ENCODE results near the gene TICAM1. TPM values are rescaled to one million over a fixed set of nuclear protein-coding genes. Genes with fewer than 3 reads are reported as not detected.
"Not testable (repeated sequence)": the region's sequence is repeated elsewhere in the genome, so short reads cannot be mapped to it uniquely, and the experiment has no call there.

TICAM1 gene
- total RNA-seq, 1 donor from 2014 or later: 25.9 TPM

GRCh38 chr19:4807188-4807587, 24.3 kb downstream of the TICAM1 start:
- intact Hi-C loops (cut with micrococcal nuclease): no loop called here

- intact Hi-C loops (cut with micrococcal nuclease): no loop called here
These were observed 25.1 kb downstream of the TICAM1 start for GRCh38 chr19:4806384-4806783.

GRCh38 chr19:4805140-4805539, 26.4 kb downstream of the TICAM1 start:
- intact Hi-C loops (cut with micrococcal nuclease): not testable (repeated sequence)

GRCh38 chr19:4803736-4804695, 27.5 kb downstream of the TICAM1 start:
- intact Hi-C loops (cut with micrococcal nuclease): loop anchor here (1.0 kb wide), 1 partner anchor 72 kb away; no protein-coding TSS in a partner anchor

GRCh38 chr19:4802711-4803110, 28.8 kb downstream of the TICAM1 start:
- intact Hi-C loops (cut with micrococcal nuclease): no loop called here

- intact Hi-C loops (cut with micrococcal nuclease): no loop called here
These were observed 30.4 kb downstream of the TICAM1 start for GRCh38 chr19:4801085-4801619.

- intact Hi-C loops (cut with micrococcal nuclease): no loop called here
These were observed 30.9 kb downstream of the TICAM1 start for GRCh38 chr19:4800591-4801081.

GRCh38 chr19:4795400-4795799, 36.1 kb downstream of the TICAM1 start:
- intact Hi-C loops (cut with micrococcal nuclease): loop anchor here (10.0 kb wide), 1 partner anchor 1291 kb away; the partner anchor contains the start of genes DOHH and FZR1

- intact Hi-C loops (cut with micrococcal nuclease): loop anchor here (5.0 to 10.0 kb wide), 2 partner anchors 1107 to 1290 kb away; partner anchors contain the start of genes DOHH, FZR1, NDUFA11 and VMAC
These were observed 36.5 kb downstream of the TICAM1 start for GRCh38 chr19:4794971-4795370.

- intact Hi-C loops (cut with micrococcal nuclease): loop anchor here (5.0 to 10.0 kb wide), 2 partner anchors 1109 to 1288 kb away; partner anchors contain the start of genes DOHH, FZR1, NDUFA11 and VMAC
These were observed 38.2 kb downstream of the TICAM1 start for GRCh38 chr19:4793278-4793677.

- intact Hi-C loops (cut with micrococcal nuclease): loop anchor here (5.0 to 10.0 kb wide), 2 partner anchors 1109 to 1288 kb away; partner anchors contain the start of genes DOHH, FZR1, NDUFA11 and VMAC
These were observed 38.7 kb downstream of the TICAM1 start for GRCh38 chr19:4792866-4793195.

- intact Hi-C loops (cut with micrococcal nuclease): loop anchor here (5.0 to 10.0 kb wide), 2 partner anchors 1110 to 1287 kb away; partner anchors contain the start of genes DOHH, FZR1, NDUFA11 and VMAC
These were observed 39.3 kb downstream of the TICAM1 start for GRCh38 chr19:4792019-4792865.

- intact Hi-C loops (cut with micrococcal nuclease): loop anchor here (1.0 to 10.0 kb wide), 22 partner anchors 20 to 1287 kb away; partner anchors contain the start of genes ANKRD24, CATSPERD, CHAF1A and DOHH
These were observed 40.1 kb downstream of the TICAM1 start, which contains the start of gene FEM1A for GRCh38 chr19:4791183-4792018. TSS of gene FEM1A (plus strand) at chr19:4791734. CDS start at chr19:4791855, 121 bp downstream.

GRCh38 chr19:4786412-4787016, 45.0 kb downstream of the TICAM1 start:
- intact Hi-C loops (cut with micrococcal nuclease): not testable (repeated sequence)

GRCh38 chr19:4781801-4782200, 49.7 kb downstream of the TICAM1 start:
- intact Hi-C loops (cut with micrococcal nuclease): no loop called here

- intact Hi-C loops (cut with micrococcal nuclease): no loop called here
These were observed 50.7 kb downstream of the TICAM1 start for GRCh38 chr19:4780860-4781259.

GRCh38 chr19:4778124-4778523, 53.4 kb downstream of the TICAM1 start:
- intact Hi-C loops (cut with micrococcal nuclease): not testable (repeated sequence)

- intact Hi-C loops (cut with micrococcal nuclease): no loop called here
These were observed 54.9 kb downstream of the TICAM1 start for GRCh38 chr19:4776436-4777211.
